Transverse colon (tissue), 4 donors: Measurements from ENCODE around the gene MATN1. TPM values are rescaled to one million over a fixed set of nuclear protein-coding genes. Genes with fewer than 3 reads are reported as not detected.

Experiments
- DNase-seq: peaks from one replicate; pipeline ENCODE4 v3.0.0-alpha.2; 2019
- H3K27ac ChIP-seq, 4 donors: fragments of 200-600 bp; sonication (generic); 2 replicates each; pipeline ENCODE4 v1.5.1; 2016 to 2018; ENCODE audit warnings: inconsistent platforms in 4 of 4
- H3K27me3 ChIP-seq: fragments of 200-600 bp; sonication (generic); 2 replicates; pipeline ENCODE4 v1.5.1; 2017; ENCODE audit warnings: inconsistent platforms
- H3K36me3 ChIP-seq, 4 donors: fragments of 200-600 bp; sonication (generic); 2 replicates each; pipeline ENCODE4 v1.5.1; 2017 to 2019; ENCODE audit warnings: inconsistent platforms in 4 of 4
- H3K4me1 ChIP-seq, 4 donors: fragments of 200-600 bp; sonication (generic); 2 replicates each; pipeline ENCODE4 v1.5.1; 2017 to 2020; ENCODE audit warnings: inconsistent platforms in 4 of 4
- H3K4me3 ChIP-seq, 4 donors: fragments of 200-600 bp; sonication (generic); 1 replicate in 1 of 4; 2 replicates in 3 of 4; pipeline versions ENCODE4 v1.5.1 to v1.6.1; 2017 to 2019; ENCODE audit warnings: inconsistent platforms in 4 of 4
- H3K9me3 ChIP-seq, 2 donors: fragments of 200-600 bp; sonication (generic); 2 replicates each; pipeline ENCODE4 v1.5.1; 2017 to 2019; ENCODE audit warnings: inconsistent platforms in 2 of 2
- CTCF ChIP-seq, 5 experiments: fragments of 200-600 bp in 3 of 5; fragments of 450-650 bp in 2 of 5; sonication (generic) in 3 of 5; IDR thresholded peaks; 1 replicate in 2 of 5; 2 replicates in 3 of 5; pipeline ENCODE4 v1.5.1; 2016 to 2017; ENCODE audit warnings: antibody characterized with exemption in 5 of 5, inconsistent platforms in 3 of 5, mild to moderate bottlenecking in 2 of 5, moderate library complexity in 1 of 5
- EP300 ChIP-seq: sonication (generic); formaldehyde crosslinking; IDR thresholded peaks from one replicate; pipeline ENCODE4 v1.6.1; 2017; ENCODE audit warnings: antibody characterized with exemption, low read depth
- POLR2A ChIP-seq: fragments of 450-650 bp; IDR thresholded peaks from one replicate; pipeline ENCODE4 v1.6.1; 2016; ENCODE audit warnings: antibody characterized with exemption, mild to moderate bottlenecking, moderate library complexity
- POLR2AphosphoS5 ChIP-seq, 3 donors: sonication (generic); formaldehyde crosslinking; IDR thresholded peaks; one replicate each; pipeline ENCODE4 v1.6.1; 2016; ENCODE audit warnings: antibody characterized with exemption in 3 of 3
- WGBS, 2 donors: methylation state at CpG; one replicate each; pipeline ENCODE4 v1.1.5; 2018; ENCODE audit warnings: low coverage in 1 of 2; 5-methylcytosine and 5-hydroxymethylcytosine counted together
- in situ Hi-C, 4 donors: fragments of 200-750 bp; cut with MboI; loops; one replicate each; pipeline versions ENCODE4 v1.15.0 to v1.15.1; 2017; ENCODE audit warnings: low sequenced_read_pairs in 3 of 4, low pct_ligation_motif_present in 1 of 4, low pct_unique_long_range_greater_than_20kb in 1 of 4
- intact Hi-C: fragments of 100-400 bp; cut with DNase I; formaldehyde crosslinking; loops from one replicate; pipeline ENCODE4 v1.15.1; 2023; ENCODE audit warnings: low total_unique reads
- total RNA-seq, 4 donors: library from RNA; depleted of rRNA; stranded (reverse); fragments of >200 nt; gene quantifications; one replicate each; pipeline ENCODE4 v1.1.0, GENCODE V29; 2016

The MATN1 gene
- total RNA-seq, 4 donors from 2014 or later = not detected

GRCh38 chr1:30726236-30726635 lies 2.9 kb upstream of the MATN1 start:
- H3K27me3 ChIP-seq = no peaks in the 10 kb centered on the region
- H3K4me1 ChIP-seq = no peaks in the 10 kb centered on the region
- no peak for DNase-seq
- no peaks in the 10 kb centered on the region for H3K9me3 ChIP-seq
- TF ChIP-seq POLR2A (no peak), CTCF (IDR thresholded peaks at IDR 0.05) (no peak), POLR2AphosphoS5 (IDR thresholded peaks at IDR 0.05) (no peak), EP300 (no peak)
- in situ Hi-C loops (loop anchor here in 3 of 4 donors (5.0 to 10.0 kb wide), 3 partner anchors 46 to 199 kb away; no protein-coding TSS in a partner anchor), intact Hi-C loops (no loop called here)
- 74 to 94% methylated on average over 5 to 7 of the region's 7 CpGs for WGBS, 2 donors
- no peak overlapping the region for H3K27ac ChIP-seq
- no peaks in the 10 kb centered on the region for H3K36me3 ChIP-seq
- H3K4me3 ChIP-seq = no peak overlapping the region

GRCh38 chr1:30725450-30726095 lies 2.2 kb upstream of the MATN1 start:
- intact Hi-C loops = no loop called here
- no peak overlapping the region for H3K27ac ChIP-seq
- no peak overlapping the region for H3K4me3 ChIP-seq
- in situ Hi-C loops = loop anchor here in 3 of 4 donors (5.0 to 10.0 kb wide), 3 partner anchors 47 to 199 kb away; no protein-coding TSS in a partner anchor
- no peaks in the 10 kb centered on the region for H3K9me3 ChIP-seq
- H3K36me3 ChIP-seq = no peaks in the 10 kb centered on the region
- TF ChIP-seq POLR2AphosphoS5 (IDR thresholded peaks at IDR 0.05) (no peak), EP300 (no peak), CTCF (IDR thresholded peaks at IDR 0.05) (no peak), POLR2A (no peak)
- H3K4me1 ChIP-seq = no peaks in the 10 kb centered on the region
- DNase-seq = no peak
- no peaks in the 10 kb centered on the region for H3K27me3 ChIP-seq
- 89 to 100% methylated on average over 1 to 17 of the region's 17 CpGs for WGBS, 2 donors

GRCh38 chr1:30724655-30725421 lies 1.5 kb upstream of the MATN1 start:
- Histone ChIP-seq H3K4me3 (no peak overlapping the region), H3K9me3 (no peaks in the 10 kb centered on the region), H3K4me1 (no peaks in the 10 kb centered on the region), H3K36me3 (no peaks in the 10 kb centered on the region), H3K27ac (no peak overlapping the region), H3K27me3 (no peaks in the 10 kb centered on the region)
- TF ChIP-seq EP300 = no peak
- no peak for TF ChIP-seq CTCF (IDR thresholded peaks at IDR 0.05)
- TF ChIP-seq POLR2A = no peak
- no peak for TF ChIP-seq POLR2AphosphoS5 (IDR thresholded peaks at IDR 0.05)
- DNase-seq = no peak
- intact Hi-C loops = no loop called here
- 89 to 100% methylated on average over 1 to 5 of the region's 5 CpGs for WGBS, 2 donors
- in situ Hi-C loops = loop anchor here (5.0 to 25.0 kb wide), 5 partner anchors 47 to 1488 kb away; partner anchors contain the start of genes MECR (in 1 of the 4) and PTPRU (in 1 of the 4)

GRCh38 chr1:30724175-30724574 lies 790 bp upstream of the MATN1 start:
- intact Hi-C loops = no loop called here
- no peaks in the 10 kb centered on the region for H3K36me3 ChIP-seq
- TF ChIP-seq CTCF (IDR thresholded peaks at IDR 0.05) (no peak), POLR2A (no peak), POLR2AphosphoS5 (IDR thresholded peaks at IDR 0.05) (no peak)
- 50 to 97% methylated on average over 1 to 2 of the region's 2 CpGs for WGBS, 2 donors
- DNase-seq = no peak
- no peak overlapping the region for H3K27ac ChIP-seq
- H3K4me1 ChIP-seq = peaks cover 4 to 6% (median 5%) of the 10 kb centered on the region in 4 donors
- no peak overlapping the region for H3K4me3 ChIP-seq
- H3K9me3 ChIP-seq = no peaks in the 10 kb centered on the region
- in situ Hi-C loops = loop anchor here in 3 of 4 donors (5.0 to 25.0 kb wide), 4 partner anchors 53 to 1487 kb away; partner anchors contain the start of genes MECR (in 1 of the 3) and PTPRU (in 1 of the 3)
- no peaks in the 10 kb centered on the region for H3K27me3 ChIP-seq
